Liver (tissue), 9 donors: ENCODE data around the gene ST6GALNAC4. TPM values are rescaled to one million over a fixed set of nuclear protein-coding genes. Genes with fewer than 3 reads are reported as not detected.

ENCODE experiments used
- DNase-seq: peaks from one replicate; pipeline ENCODE4 v3.0.0-alpha.2; 2017; ENCODE audit warnings: low spot score
- H3K27ac ChIP-seq, 2 donors: one replicate each; pipeline ENCODE4 v1.7.0; 2013; ENCODE audit warnings: inconsistent platforms in 2 of 2, low read length in 2 of 2, control low read depth in 1 of 2, low read depth in 1 of 2, mild to moderate bottlenecking in 1 of 2
- H3K27me3 ChIP-seq, 4 donors: one replicate each; pipeline versions ENCODE4 v1.6.1 to v1.7.0; 2013; ENCODE audit warnings: low read length in 3 of 4, inconsistent platforms in 1 of 4, mild to moderate bottlenecking in 1 of 4, moderate library complexity in 1 of 4; ENCODE audit not compliant: control insufficient read depth in 4 of 4, insufficient read depth in 4 of 4
- H3K36me3 ChIP-seq, 4 donors: one replicate each; pipeline versions ENCODE4 v1.6.1 to v1.7.0; 2013; ENCODE audit warnings: low read length in 3 of 4, mild to moderate bottlenecking in 3 of 4, low read depth in 1 of 4, moderate library complexity in 1 of 4; ENCODE audit not compliant: control insufficient read depth in 4 of 4, insufficient read depth in 3 of 4
- H3K4me1 ChIP-seq, 4 donors: one replicate each; pipeline versions ENCODE4 v1.6.1 to v1.7.0; 2013; ENCODE audit warnings: low read length in 3 of 4, mild to moderate bottlenecking in 3 of 4, moderate library complexity in 1 of 4; ENCODE audit not compliant: control insufficient read depth in 4 of 4, insufficient read depth in 4 of 4
- H3K4me3 ChIP-seq, 3 donors: one replicate each; pipeline versions ENCODE4 v1.6.1 to v1.7.0; 2013; ENCODE audit warnings: low read length in 3 of 3, control low read depth in 1 of 3, low read depth in 1 of 3, mild to moderate bottlenecking in 1 of 3
- H3K9ac ChIP-seq, 2 donors: one replicate each; pipeline ENCODE4 v1.7.0; 2013; ENCODE audit warnings: low read length in 2 of 2, mild to moderate bottlenecking in 2 of 2, moderate library complexity in 2 of 2, control low read depth in 1 of 2, low read depth in 1 of 2
- H3K9me3 ChIP-seq, 4 donors: one replicate each; pipeline versions ENCODE4 v1.6.1 to v1.7.0; 2013; ENCODE audit warnings: low read length in 3 of 4; ENCODE audit not compliant: control insufficient read depth in 4 of 4
- EGR1 ChIP-seq, 2 donors: IDR thresholded peaks; 2 replicates each; pipeline ENCODE4 v1.6.1; 2016 to 2018; ENCODE audit warnings: antibody characterized with exemption in 2 of 2, low read depth in 2 of 2
- FOXA1 ChIP-seq: IDR thresholded peaks from 2 replicates; pipeline ENCODE4 v1.6.1; 2016; ENCODE audit warnings: antibody characterized with exemption
- FOXA2 ChIP-seq: IDR thresholded peaks from 2 replicates; pipeline ENCODE4 v1.6.1; 2016; ENCODE audit warnings: antibody characterized with exemption
- GABPA ChIP-seq, 2 donors: IDR thresholded peaks in 1 of 2; conservative IDR thresholded peaks in 1 of 2; 2 replicates each; pipeline ENCODE4 v1.6.1; 2016; ENCODE audit warnings: antibody characterized with exemption in 2 of 2, mild to moderate bottlenecking in 1 of 2, moderate library complexity in 1 of 2
- HNF4A ChIP-seq, 2 donors: conservative IDR thresholded peaks; 2 replicates each; pipeline ENCODE4 v1.6.1; 2016; ENCODE audit warnings: antibody characterized with exemption in 2 of 2, mild to moderate bottlenecking in 2 of 2
- HNF4G ChIP-seq: IDR thresholded peaks from 2 replicates; pipeline ENCODE4 v1.6.1; 2016; ENCODE audit warnings: antibody characterized with exemption
- JUND ChIP-seq, 2 donors: IDR thresholded peaks; 2 replicates each; pipeline ENCODE4 v1.6.1; 2016; ENCODE audit warnings: antibody characterized with exemption in 2 of 2
- NR2F2 ChIP-seq: IDR thresholded peaks from 2 replicates; pipeline ENCODE4 v1.6.1; 2016; ENCODE audit warnings: antibody characterized with exemption
- RAD21 ChIP-seq, 2 donors: IDR thresholded peaks; 2 replicates each; pipeline ENCODE4 v1.6.1; 2016; ENCODE audit warnings: antibody characterized with exemption in 2 of 2, mild to moderate bottlenecking in 2 of 2
- RXRA ChIP-seq, 2 donors: IDR thresholded peaks; 2 replicates each; pipeline ENCODE4 v1.6.1; 2017 to 2018; ENCODE audit warnings: antibody characterized with exemption in 2 of 2, mild to moderate bottlenecking in 1 of 2
- SP1 ChIP-seq: IDR thresholded peaks from 2 replicates; pipeline ENCODE4 v1.6.1; 2018; ENCODE audit warnings: antibody characterized with exemption, mild to moderate bottlenecking
- TAF1 ChIP-seq: conservative IDR thresholded peaks from 2 replicates; pipeline ENCODE4 v1.6.1; 2016; ENCODE audit warnings: antibody characterized with exemption, mild to moderate bottlenecking
- YY1 ChIP-seq: IDR thresholded peaks from 2 replicates; pipeline ENCODE4 v1.6.1; 2016; ENCODE audit warnings: antibody characterized with exemption, mild to moderate bottlenecking
- WGBS: extraction: QIAGEN DNeasy Blood & Tissue Kit; methylation state at CpG from one replicate; pipeline ENCODE4 v1.1.7; 2013; 5-methylcytosine and 5-hydroxymethylcytosine counted together
- polyA plus RNA-seq, 2 donors: library from polyadenylated mRNA; stranded (reverse) in 1 of 2; unstranded in 1 of 2; fragments of 200-250 nt in 1 of 2; fragments of >200 nt in 1 of 2; fragmentation: Nextera tagmentation in 1 of 2; extraction: Ambion mirVana in 1 of 2; gene quantifications; one replicate each; pipeline versions ENCODE4 v1.2.1 to v1.2.3, GENCODE V29; 2013 to 2015
- total RNA-seq, 2 donors: library from RNA; depleted of rRNA; stranded (reverse); fragments of >200 nt; gene quantifications; one replicate each; pipeline ENCODE4 v1.2.3, GENCODE V29; 2014
- TF ChIP-seq, protein P1 (sequence below): IDR thresholded peaks from 2 replicates; pipeline ENCODE4 v1.6.1; 2016; ENCODE audit warnings: antibody characterized with exemption, mild to moderate bottlenecking
- TF ChIP-seq, protein P2 (sequence below): IDR thresholded peaks from 2 replicates; pipeline ENCODE4 v1.6.1; 2016; ENCODE audit warnings: antibody characterized with exemption
- TF ChIP-seq, protein P3 (sequence below): fragments of 150-350 bp; IDR thresholded peaks from 2 replicates; pipeline ENCODE4 v1.5.1; 2017; ENCODE audit warnings: improper control_type of control experiment, low read depth, low read length; ENCODE audit not compliant: missing input control
- TF ChIP-seq, protein P4 (sequence below): IDR thresholded peaks from 2 replicates; pipeline ENCODE4 v1.6.1; 2016; ENCODE audit warnings: antibody characterized with exemption
- TF ChIP-seq, protein P5 (sequence below): IDR thresholded peaks from 2 replicates; pipeline ENCODE4 v1.6.1; 2016; ENCODE audit warnings: antibody characterized with exemption
- donor health status: healthy.
- donor health status: healthy.
- donor health status: healthy.
- donor health status: healthy.
- donor health status: healthy.

The ST6GALNAC4 gene
- total and polyA plus RNA-seq, 4 donors: 2.5 to 83.7 (median 7.5) TPM

DNA sequence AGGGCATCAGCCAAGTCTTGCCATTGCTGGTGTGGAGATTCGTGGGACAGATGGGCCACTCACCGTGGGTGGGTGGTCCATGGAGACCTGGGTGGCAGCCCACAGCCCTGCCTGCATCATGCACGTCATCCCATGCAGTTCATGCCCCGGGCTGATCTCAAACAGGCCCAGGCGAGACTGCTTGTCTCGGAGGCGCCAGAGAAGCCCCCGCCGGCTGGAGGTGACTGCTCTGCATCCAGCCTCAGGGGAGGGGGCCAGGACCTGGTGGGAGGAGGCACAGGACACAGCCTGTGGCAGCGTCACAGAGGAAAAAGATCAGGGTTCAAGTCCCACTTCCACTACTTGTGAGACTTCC lies 12.8 kb upstream of the ST6GALNAC4 start:
- Histone ChIP-seq H3K4me1 (peaks cover 0 to 17% (median 6%) of the 10 kb centered on the region in 4 donors), H3K9ac (no peak overlapping the region), H3K27me3 (peaks cover 0 to 7% (median 0%) of the 10 kb centered on the region in 4 donors), H3K4me3 (no peak overlapping the region), H3K36me3 (no peaks in the 10 kb centered on the region), H3K9me3 (no peaks in the 10 kb centered on the region), H3K27ac (no peak overlapping the region)
- WGBS: 66% methylated on average over 10 of the region's 10 CpGs
- DNase-seq: no peak
- TF ChIP-seq HNF4A (conservative IDR thresholded peaks at IDR 0.05): no peak
- TF ChIP-seq, protein P1, sequence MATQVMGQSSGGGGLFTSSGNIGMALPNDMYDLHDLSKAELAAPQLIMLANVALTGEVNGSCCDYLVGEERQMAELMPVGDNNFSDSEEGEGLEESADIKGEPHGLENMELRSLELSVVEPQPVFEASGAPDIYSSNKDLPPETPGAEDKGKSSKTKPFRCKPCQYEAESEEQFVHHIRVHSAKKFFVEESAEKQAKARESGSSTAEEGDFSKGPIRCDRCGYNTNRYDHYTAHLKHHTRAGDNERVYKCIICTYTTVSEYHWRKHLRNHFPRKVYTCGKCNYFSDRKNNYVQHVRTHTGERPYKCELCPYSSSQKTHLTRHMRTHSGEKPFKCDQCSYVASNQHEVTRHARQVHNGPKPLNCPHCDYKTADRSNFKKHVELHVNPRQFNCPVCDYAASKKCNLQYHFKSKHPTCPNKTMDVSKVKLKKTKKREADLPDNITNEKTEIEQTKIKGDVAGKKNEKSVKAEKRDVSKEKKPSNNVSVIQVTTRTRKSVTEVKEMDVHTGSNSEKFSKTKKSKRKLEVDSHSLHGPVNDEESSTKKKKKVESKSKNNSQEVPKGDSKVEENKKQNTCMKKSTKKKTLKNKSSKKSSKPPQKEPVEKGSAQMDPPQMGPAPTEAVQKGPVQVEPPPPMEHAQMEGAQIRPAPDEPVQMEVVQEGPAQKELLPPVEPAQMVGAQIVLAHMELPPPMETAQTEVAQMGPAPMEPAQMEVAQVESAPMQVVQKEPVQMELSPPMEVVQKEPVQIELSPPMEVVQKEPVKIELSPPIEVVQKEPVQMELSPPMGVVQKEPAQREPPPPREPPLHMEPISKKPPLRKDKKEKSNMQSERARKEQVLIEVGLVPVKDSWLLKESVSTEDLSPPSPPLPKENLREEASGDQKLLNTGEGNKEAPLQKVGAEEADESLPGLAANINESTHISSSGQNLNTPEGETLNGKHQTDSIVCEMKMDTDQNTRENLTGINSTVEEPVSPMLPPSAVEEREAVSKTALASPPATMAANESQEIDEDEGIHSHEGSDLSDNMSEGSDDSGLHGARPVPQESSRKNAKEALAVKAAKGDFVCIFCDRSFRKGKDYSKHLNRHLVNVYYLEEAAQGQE: no peak
- no peak for TF ChIP-seq JUND (IDR thresholded peaks at IDR 0.05)
- TF ChIP-seq, protein P2, sequence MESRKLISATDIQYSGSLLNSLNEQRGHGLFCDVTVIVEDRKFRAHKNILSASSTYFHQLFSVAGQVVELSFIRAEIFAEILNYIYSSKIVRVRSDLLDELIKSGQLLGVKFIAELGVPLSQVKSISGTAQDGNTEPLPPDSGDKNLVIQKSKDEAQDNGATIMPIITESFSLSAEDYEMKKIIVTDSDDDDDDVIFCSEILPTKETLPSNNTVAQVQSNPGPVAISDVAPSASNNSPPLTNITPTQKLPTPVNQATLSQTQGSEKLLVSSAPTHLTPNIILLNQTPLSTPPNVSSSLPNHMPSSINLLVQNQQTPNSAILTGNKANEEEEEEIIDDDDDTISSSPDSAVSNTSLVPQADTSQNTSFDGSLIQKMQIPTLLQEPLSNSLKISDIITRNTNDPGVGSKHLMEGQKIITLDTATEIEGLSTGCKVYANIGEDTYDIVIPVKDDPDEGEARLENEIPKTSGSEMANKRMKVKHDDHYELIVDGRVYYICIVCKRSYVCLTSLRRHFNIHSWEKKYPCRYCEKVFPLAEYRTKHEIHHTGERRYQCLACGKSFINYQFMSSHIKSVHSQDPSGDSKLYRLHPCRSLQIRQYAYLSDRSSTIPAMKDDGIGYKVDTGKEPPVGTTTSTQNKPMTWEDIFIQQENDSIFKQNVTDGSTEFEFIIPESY: no peak
- TF ChIP-seq RAD21 (IDR thresholded peaks at IDR 0.05): no peak
- no peak for TF ChIP-seq YY1
- no peak for TF ChIP-seq NR2F2
- TF ChIP-seq RXRA (IDR thresholded peaks at IDR 0.05): no peak
- TF ChIP-seq, protein P3, sequence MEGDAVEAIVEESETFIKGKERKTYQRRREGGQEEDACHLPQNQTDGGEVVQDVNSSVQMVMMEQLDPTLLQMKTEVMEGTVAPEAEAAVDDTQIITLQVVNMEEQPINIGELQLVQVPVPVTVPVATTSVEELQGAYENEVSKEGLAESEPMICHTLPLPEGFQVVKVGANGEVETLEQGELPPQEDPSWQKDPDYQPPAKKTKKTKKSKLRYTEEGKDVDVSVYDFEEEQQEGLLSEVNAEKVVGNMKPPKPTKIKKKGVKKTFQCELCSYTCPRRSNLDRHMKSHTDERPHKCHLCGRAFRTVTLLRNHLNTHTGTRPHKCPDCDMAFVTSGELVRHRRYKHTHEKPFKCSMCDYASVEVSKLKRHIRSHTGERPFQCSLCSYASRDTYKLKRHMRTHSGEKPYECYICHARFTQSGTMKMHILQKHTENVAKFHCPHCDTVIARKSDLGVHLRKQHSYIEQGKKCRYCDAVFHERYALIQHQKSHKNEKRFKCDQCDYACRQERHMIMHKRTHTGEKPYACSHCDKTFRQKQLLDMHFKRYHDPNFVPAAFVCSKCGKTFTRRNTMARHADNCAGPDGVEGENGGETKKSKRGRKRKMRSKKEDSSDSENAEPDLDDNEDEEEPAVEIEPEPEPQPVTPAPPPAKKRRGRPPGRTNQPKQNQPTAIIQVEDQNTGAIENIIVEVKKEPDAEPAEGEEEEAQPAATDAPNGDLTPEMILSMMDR: no peak
- no peak for TF ChIP-seq FOXA1
- no peak for TF ChIP-seq FOXA2
- TF ChIP-seq, protein P4, sequence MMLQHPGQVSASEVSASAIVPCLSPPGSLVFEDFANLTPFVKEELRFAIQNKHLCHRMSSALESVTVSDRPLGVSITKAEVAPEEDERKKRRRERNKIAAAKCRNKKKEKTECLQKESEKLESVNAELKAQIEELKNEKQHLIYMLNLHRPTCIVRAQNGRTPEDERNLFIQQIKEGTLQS: no peak
- no peak for TF ChIP-seq HNF4G
- TF ChIP-seq SP1: no peak
- TF ChIP-seq EGR1 (IDR thresholded peaks at IDR 0.05; ENCODE audit: low read depth in 2 of 2): no peak
- no peak for TF ChIP-seq TAF1
- TF ChIP-seq, protein P5, sequence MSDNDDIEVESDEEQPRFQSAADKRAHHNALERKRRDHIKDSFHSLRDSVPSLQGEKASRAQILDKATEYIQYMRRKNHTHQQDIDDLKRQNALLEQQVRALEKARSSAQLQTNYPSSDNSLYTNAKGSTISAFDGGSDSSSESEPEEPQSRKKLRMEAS: no peak
- no peak for TF ChIP-seq GABPA (IDR thresholded peaks at IDR 0.05 in 1 of 2, conservative IDR thresholded peaks at IDR 0.05 in 1 of 2)
